B cell (primary cell): ENCODE measurements around the gene UBAC1.

Experiments used
- EZH2 ChIP-seq: IDR thresholded peaks from 2 replicates; pipeline ENCODE4 v1.6.1; 2012; ENCODE audit warnings: borderline replicate concordance, low read depth, mild to moderate bottlenecking, moderate library complexity, low read length; ENCODE audit not compliant: insufficient read depth, poor library complexity, severe bottlenecking
- TF ChIP-seq, protein P1 (sequence below): fragments of 200-600 bp; IDR thresholded peaks from one replicate; pipeline ENCODE4 v1.8.0; 2022; ENCODE audit warnings: antibody characterized with exemption, mild to moderate bottlenecking

DNA sequence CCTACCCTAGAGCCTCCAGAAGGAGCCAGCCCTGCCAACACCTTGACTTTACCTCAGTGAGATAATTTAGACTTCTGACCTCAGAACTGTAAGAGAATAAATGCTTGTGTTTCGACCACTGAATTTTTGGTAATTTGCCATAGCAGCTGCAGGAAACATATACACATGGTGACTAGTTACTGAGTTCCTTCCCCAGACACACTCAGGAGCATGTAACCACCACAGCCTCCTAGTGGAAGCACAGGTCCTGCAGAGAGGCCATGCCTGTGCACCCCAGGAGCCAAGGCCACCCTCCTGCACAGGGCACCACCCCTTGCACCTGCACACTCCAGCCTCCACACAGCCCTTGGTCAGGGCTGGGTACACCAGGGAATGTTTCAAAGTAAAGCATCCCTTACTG is 46.3 kb downstream of the UBAC1 start:
- TF ChIP-seq, protein P1, sequence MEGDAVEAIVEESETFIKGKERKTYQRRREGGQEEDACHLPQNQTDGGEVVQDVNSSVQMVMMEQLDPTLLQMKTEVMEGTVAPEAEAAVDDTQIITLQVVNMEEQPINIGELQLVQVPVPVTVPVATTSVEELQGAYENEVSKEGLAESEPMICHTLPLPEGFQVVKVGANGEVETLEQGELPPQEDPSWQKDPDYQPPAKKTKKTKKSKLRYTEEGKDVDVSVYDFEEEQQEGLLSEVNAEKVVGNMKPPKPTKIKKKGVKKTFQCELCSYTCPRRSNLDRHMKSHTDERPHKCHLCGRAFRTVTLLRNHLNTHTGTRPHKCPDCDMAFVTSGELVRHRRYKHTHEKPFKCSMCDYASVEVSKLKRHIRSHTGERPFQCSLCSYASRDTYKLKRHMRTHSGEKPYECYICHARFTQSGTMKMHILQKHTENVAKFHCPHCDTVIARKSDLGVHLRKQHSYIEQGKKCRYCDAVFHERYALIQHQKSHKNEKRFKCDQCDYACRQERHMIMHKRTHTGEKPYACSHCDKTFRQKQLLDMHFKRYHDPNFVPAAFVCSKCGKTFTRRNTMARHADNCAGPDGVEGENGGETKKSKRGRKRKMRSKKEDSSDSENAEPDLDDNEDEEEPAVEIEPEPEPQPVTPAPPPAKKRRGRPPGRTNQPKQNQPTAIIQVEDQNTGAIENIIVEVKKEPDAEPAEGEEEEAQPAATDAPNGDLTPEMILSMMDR: no peak
- TF ChIP-seq EZH2: no peak
